Inflammatory macrophage (primary cell): ENCODE measurements around the gene CD47.

ENCODE experiments used
- DNase-seq, 2 donors: peaks; one replicate each; pipeline ENCODE4 v3.0.0-alpha.2; 2020 to 2022
- total RNA-seq, 18 experiments: gene quantifications; one replicate each; lab custom pipeline; 2026; ENCODE audit warnings: mixed read lengths in 6 of 18, inconsistent platforms in 2 of 18; lab: John Stamatoyannopoulos, UW

The CD47 gene
- 99.0 to 221 (median 136) reads per million in 18 experiments for total RNA-seq

GRCh38 chr3:108090701-108091497 is at the start of gene CD47:
Gene CD47, minus strand, starts transcription at chr3:108091031. Its CDS starts 123 bp downstream, at chr3:108090908.
- peak; percentile 84 to 85 for DNase-seq

DNA sequence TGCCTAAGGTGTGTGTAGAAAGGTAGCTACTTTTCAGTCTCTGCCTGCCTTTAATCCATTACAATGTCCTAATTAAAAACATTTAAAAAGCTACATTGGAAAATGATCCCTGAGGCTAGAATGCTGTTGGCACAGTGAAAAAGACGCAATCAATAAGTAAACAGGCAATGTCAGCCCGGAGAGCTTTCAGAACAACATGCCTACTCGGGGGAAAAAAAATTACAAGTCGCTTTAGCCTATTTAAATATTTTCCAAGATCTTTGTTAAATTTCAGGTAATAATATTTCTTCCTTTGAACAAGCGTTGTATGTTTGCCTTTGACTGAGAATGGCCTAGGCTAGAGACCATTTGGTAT is 46.6 kb upstream of the CD47 start:
- no peak for DNase-seq

- DNase-seq = no peak
These were observed 46.0 kb upstream of the CD47 start for GRCh38 chr3:108136561-108137459.

DNA sequence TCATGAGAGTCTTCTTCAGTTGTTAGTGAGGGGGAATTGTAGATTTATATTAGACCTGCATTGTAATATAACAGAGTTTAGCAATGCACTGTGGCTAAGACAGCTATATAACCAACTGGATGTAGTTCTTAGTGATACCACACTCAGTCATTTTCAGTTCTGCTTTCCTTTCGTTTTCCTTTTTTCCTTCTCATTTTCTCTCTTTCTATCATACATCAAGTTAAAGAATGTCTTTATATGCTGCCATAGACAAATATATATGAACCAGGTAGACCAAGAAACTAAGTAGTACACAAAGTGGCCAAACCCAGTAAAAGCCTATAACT is 43.7 kb upstream of the CD47 start:
- no peak for DNase-seq

GRCh38 chr3:108133858-108134554 is 43.2 kb upstream of the CD47 start:
- peak in 1 of 2 donors; percentile 24 for DNase-seq

DNA sequence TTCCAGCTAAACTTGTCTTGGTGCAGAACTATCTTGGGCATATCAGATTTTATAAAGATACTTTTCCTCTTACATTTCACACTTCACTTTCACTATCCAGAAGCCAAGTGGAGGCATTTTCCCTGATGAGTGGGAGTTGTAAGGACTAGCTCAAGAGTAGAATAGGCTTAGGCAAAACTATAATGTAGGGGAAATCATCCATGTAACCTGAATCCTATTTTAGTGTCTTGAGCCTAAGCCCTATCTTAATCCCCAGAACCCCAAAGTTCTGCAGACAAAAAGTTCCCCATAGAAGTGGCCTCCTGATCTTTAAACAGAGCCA is 42.2 kb upstream of the CD47 start:
- no peak for DNase-seq

- peak; percentile 38 to 72 for DNase-seq
These were observed 40.8 kb upstream of the CD47 start for GRCh38 chr3:108131475-108132134.

GRCh38 chr3:108130701-108131474 is 40.1 kb upstream of the CD47 start:
- DNase-seq = peak; percentile 72 to 95

- DNase-seq = no peak
These were observed 39.4 kb upstream of the CD47 start for GRCh38 chr3:108130236-108130635.

GRCh38 chr3:108127301-108127988 is 36.6 kb upstream of the CD47 start:
- DNase-seq = no peak

- no peak for DNase-seq
These were observed 35.5 kb upstream of the CD47 start for GRCh38 chr3:108126348-108126747.

DNA sequence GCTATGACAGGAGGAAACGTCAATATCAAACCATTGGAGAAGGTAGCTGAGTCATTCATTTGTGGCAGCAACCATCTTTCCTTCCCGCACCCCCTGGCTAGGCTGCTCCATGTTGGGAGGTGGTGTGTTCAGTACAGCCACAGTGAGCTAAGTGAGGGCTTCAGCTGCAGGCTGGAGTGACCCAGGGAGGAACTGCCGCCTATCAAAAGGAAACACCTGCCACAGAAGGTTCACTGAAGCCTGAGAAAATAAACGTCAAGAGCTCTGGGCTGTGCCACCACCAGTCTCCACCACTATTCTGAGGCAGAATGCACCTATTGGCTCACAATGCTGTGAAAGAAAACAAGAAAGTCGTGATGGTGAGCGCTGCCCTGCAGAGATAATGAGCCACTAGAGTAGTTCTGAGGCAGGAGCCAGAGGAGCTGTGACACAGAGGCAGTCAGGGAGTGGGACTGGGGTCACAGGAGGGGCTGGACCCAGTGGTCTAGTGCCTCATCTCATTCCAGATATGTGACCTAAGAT is 34.8 kb upstream of the CD47 start:
- DNase-seq = no peak

- no peak for DNase-seq
These were observed 34.3 kb upstream of the CD47 start for GRCh38 chr3:108125153-108125543.

DNA sequence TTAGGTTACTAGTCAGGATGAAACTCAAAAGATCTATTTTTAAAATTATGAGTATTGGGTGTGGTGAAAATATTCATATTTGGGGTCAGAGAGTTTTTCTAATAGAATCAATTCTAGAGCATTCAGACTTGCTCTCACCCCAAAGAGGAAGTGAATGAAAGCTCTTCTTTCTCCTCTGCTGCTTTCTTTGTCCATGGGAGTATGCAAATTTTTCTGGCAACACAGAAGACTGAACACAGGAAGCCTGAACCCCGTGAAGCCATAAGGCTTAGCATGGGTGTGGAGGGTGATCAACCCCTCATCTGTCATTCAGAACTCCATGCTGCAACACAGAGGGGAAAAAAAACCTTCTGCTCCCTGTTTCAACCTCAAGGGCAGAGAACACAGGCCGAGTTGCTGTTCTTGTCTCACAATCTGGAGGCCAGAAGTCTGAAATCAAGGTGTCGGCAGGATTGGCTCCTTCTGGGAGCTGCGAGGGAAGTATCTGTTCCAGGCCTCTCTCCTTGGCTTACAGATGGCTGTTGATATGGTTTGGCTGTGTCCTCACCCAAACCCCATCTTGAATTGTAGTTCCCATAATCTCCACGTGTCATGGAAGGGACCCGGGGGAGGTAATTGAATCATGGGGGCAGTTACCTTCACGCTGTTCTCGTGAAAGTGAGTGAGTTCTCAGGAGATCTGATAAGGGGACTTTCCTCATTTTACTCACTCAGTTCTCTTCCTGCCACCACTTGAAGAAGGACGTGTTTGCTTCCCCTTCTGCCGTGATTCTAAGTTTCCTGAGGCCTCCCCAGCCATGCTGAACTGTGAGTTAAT is 33.7 kb upstream of the CD47 start:
- peak; percentile 76 to 77 for DNase-seq

- no peak for DNase-seq
These were observed 32.5 kb upstream of the CD47 start for GRCh38 chr3:108123326-108123725.

- DNase-seq = peak in 1 of 2 donors; percentile 32
These were observed 31.4 kb upstream of the CD47 start for GRCh38 chr3:108122276-108122675.

DNA sequence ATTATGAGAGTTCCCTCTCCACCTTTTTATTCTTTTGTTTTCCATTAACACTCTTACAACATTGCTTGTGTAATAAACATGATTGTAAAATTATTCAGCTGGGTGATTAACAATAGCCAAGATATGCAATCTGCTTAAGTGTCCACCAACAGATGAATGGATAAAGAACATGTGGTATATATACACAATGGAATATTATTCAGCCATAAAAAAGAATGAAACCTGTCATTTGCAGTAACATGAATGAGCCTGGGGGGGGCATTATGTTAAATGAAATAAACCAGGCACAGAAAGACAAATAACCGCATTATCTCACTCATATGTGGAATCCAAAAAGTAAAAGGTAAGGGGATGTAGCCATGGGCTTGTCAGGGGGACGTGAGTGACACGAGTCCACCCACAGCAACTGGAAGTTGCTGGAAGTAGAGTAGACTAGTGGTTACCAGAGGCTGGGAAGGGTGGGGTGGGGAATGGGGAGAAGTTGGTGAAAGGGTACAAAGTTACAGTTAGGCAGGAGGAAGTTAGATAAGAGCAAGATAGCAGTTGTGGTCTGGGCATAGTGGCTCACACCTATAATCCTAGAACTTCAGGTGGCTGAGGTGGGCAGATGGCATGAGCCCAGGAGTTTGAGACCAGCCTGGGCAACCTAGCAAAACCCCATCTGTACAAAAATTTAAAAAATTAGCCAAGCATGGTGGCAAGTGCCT is 28.7 kb upstream of the CD47 start:
- DNase-seq = no peak

- DNase-seq = peak in 1 of 2 donors; percentile 38
These were observed 27.4 kb upstream of the CD47 start for GRCh38 chr3:108118038-108118768.
